ENCODE data around the gene MICAL1. TPM values are rescaled to one million over a fixed set of nuclear protein-coding genes. Genes with fewer than 3 reads are reported as not detected.

Gene MICAL1
- 20.4 and 21.3 TPM in 2 replicates for total RNA-seq (2014; rRNA removed; shearing (Covaris generic))

DNA sequence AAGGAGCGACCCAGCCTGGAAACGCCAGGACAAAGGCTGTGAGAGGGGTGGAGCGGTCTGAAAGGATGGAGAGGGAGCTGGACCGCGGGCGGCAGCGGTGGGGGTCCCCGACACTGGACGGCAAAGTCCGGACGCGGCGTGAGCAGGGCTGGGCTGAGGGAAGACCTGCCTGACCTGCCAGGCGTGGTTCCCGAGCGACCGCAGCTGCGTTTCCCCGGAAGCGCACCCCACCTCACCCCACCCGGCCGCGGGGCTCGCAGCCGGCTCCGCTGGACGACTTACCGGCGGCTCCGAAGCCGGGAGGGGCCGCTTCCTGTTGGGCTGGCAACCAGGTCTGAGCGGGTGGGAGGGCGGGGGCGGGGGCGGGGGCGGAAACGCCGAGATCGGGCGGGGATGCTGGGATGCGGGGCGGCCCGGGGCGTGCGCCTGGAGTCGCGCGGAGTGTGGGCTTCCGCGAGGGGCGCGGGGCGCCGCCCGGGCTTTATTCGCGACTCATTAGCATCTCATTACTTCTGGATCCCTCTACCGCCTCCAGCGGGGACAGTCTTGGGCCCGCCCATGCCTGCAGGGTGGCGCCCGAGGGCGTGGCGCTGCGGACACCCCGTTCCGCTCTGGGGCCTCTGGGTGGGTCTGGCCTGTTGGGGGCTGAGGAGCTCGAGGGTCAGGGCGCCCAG is at the start of gene MICAL1:
Gene MICAL1 (minus strand): TSS at position 336 of the 674 bp plus-strand sequence. CDS start 1,576 bp downstream, outside the sequence.
- in situ Hi-C loops (cut with HindIII; ENCODE audit: low sequenced_read_pairs), result no loop called here
- peak; percentile 62 for DNase-seq (ENCODE audit: low spot score)

DNA sequence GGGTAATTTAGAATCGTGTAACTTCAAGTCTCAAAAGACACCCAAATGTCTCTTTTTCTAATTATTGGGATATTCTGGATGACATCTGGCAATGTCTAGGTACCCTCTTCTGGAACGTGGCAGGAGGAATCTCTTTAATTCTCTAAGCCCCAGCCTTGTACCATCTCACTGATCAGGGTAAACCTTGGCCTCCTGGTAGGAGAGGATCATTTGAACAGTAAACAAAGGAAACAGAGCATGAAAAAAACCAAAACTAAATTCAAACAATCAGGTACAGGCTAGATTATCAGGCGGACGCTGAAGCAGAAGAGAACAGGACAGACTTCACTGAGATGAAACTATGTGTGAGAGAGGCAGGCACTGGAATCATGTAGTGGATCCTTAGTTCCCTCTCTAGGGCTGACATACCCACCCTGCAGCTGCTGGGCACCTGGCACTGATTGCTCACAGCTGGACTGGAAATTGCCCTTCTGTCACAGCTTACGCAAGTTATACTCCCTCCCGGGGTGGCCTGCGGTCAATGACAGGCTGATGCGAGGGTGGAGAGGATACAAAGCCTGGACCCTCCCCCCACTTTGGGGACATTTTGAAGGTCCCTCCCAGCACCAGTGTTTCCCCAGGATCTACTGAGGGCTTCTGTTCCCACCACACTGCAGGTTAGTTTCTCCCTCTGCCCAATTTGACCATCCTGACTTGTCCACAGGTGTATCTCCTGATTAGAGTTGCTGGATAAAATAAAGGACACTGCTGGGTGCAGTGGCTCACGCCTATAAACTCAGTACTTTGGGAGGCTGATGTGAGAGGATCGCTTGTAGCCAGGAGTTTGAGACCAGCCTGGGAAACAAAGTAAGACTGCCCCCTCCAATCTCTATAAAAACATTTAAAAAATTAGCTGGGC is 48.0 kb upstream of the MICAL1 start:
- DNase-seq (ENCODE audit: low spot score), result no peak
- in situ Hi-C loops (cut with HindIII; ENCODE audit: low sequenced_read_pairs), result no loop called here

DNA sequence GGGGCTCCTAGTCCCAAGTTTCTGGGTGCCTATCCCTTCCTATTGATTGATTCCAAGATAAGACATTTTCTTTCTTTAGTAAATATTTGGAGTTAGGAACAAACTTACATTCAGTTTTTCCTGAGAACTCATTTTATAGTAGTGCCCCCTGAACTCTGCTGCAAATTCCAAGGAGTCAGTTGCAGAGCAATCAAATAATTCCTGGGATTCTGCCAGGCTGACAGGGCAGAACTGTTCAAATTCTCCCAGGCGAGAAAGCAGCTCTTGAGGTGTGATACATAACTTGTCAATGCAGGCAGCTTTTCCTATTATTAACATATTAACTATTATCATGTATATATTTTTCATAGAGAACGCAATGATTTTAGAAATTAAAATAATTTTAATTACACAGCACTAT is 43.4 kb upstream of the MICAL1 start:
- no peak for DNase-seq (ENCODE audit: low spot score)
- in situ Hi-C loops (cut with HindIII; ENCODE audit: low sequenced_read_pairs), result no loop called here

GRCh38 chr6:109498052-109498451 is 42.5 kb upstream of the MICAL1 start:
- DNase-seq (ENCODE audit: low spot score), result no peak
- in situ Hi-C loops (cut with HindIII; ENCODE audit: low sequenced_read_pairs), result no loop called here

DNA sequence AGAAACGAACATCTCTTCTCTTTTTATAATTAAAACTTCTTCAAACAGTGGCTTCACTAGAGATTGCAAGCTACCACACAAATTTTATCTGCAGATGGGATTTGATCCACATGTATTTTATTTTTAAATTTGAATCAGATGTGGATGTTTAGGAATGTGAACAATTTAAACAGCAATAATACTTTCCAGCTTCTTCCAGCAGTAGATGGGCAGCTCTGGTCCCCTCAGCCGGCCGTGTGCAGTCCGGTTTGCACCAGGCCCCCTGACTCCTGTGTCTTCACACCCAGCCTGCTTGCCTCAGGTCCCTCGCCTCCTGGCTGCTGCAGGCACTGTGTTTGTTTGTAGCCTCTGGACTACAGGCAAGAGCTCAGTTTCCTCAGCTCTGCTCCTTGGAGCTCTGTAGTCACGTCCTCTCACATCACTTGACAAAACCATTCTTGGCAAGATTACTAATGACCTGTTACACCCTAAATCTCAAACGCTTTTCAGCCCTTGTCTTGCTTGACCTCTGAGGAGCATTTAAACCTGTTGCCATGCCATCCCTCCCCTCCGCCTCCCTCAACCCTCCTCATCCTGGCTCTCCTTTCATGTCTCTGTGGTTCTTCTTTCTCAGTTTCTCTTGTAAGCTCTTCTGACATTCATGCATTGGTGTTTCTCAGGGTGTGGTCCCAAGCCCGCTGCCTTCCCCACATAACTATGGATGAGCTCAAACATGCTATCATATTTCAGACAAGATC is 40.6 kb upstream of the MICAL1 start:
- in situ Hi-C loops (cut with HindIII; ENCODE audit: low sequenced_read_pairs), result no loop called here
- DNase-seq (ENCODE audit: low spot score), result no peak

- in situ Hi-C loops (cut with HindIII; ENCODE audit: low sequenced_read_pairs), result no loop called here
- DNase-seq (ENCODE audit: low spot score), result no peak
These were observed 38.3 kb upstream of the MICAL1 start for GRCh38 chr6:109493865-109494264.

GRCh38 chr6:109491207-109491938 is 35.8 kb upstream of the MICAL1 start:
- no peak for DNase-seq (ENCODE audit: low spot score)
- in situ Hi-C loops (cut with HindIII; ENCODE audit: low sequenced_read_pairs), result no loop called here

GRCh38 chr6:109490713-109491112 is 35.1 kb upstream of the MICAL1 start:
- in situ Hi-C loops (cut with HindIII; ENCODE audit: low sequenced_read_pairs), result no loop called here
- no peak for DNase-seq (ENCODE audit: low spot score)

GRCh38 chr6:109488001-109488400 is 32.4 kb upstream of the MICAL1 start:
- no peak for DNase-seq (ENCODE audit: low spot score)
- in situ Hi-C loops (cut with HindIII; ENCODE audit: low sequenced_read_pairs), result no loop called here

DNA sequence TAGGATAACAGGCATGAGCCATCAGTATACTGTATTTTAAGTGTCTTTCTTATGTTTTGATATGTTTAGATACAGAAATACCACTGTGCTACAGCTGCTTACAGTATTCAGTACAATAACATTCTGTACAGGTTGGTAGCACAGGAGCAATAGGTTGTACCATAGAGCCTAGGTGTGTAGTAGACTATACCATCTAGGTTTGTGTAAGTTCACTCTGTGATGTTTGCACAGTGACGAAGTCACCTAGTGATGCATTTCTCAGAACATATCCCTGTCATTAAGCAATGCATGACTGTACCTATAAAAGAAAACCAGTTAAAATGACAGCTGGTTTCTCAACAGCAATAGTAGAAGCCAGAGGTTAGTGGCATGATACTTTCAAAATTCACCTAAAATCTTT is 30.5 kb upstream of the MICAL1 start:
- DNase-seq (ENCODE audit: low spot score), result no peak
- in situ Hi-C loops (cut with HindIII; ENCODE audit: low sequenced_read_pairs), result no loop called here

DNA sequence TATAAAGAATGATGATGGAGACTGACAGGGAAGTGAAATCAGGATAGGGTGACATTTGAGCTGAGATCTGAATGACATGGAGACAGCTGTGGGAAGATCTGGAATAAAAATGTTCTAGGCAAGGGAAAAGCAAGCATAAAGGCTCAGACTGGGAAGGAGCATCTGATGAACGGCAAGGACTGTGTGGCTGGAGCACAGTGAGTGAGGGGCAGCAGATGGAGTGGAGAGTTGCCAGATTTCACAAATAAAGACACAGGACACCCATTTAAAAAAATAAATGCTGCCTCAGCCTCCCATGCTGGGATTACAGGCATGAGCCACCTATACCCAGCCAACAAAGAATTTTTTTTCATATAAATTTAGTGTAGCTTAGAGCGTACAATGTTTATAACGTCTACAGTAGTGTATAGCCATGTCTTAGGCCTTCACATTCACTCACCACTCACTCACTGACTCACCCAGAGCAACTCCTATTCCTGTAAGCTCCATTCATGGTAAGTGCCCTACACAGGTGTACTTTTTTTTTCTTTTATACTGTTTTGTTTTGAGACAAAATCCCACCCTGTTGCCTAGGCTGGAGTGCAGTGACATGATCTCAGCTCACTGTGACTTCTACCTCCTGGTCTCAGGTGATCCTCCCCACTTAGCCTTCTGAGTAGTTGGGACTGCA is 29.8 kb upstream of the MICAL1 start:
- no peak for DNase-seq (ENCODE audit: low spot score)
- in situ Hi-C loops (cut with HindIII; ENCODE audit: low sequenced_read_pairs), result no loop called here

- in situ Hi-C loops (cut with HindIII; ENCODE audit: low sequenced_read_pairs), result no loop called here
- peak; percentile 29 for DNase-seq (ENCODE audit: low spot score)
These were observed 28.6 kb upstream of the MICAL1 start for GRCh38 chr6:109484122-109484521.

- in situ Hi-C loops (cut with HindIII; ENCODE audit: low sequenced_read_pairs), result no loop called here
- DNase-seq (ENCODE audit: low spot score), result peak; percentile 34
These were observed 28.1 kb upstream of the MICAL1 start for GRCh38 chr6:109483735-109484057.

DNA sequence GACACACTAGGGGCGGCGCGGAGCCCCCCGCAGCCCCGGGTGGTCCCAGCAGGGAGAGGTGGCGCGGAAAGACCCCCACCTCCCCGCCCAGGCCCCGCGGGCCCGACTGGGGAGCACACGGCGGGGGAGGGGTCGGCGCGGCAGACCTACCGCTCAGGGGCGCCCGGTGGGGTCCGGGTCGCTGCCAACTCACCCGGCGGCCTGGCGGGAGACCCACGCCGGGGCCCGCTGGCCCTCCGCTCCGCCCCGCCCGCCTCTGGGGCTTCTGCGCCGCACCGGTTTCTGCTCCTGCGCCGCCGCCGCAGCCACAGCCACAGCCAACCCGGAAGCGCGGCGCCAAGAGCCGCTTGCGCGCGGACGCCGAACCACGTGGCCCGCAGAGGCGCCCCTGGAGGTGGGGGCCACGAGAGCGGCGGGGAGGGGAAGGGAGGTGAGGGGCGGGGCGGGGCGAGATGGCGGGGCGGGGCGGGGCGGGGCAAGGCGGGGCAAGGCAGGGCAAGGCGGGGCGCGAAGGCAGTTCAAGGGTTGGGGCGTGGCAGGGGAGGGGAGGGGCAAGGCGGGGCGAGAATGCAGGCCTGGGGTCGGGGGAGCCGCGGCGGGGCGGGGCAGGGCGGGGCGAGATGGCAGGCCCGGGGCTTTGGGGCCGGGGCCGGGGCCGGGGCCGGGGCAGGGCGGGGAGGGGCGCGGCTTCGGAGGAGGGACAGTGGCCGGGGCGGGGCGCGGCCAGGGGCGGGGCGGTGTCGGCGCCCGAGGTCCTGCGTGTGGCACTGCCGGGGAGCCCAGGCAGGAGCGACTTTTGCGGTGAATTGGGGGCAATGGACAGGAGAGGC is 27.5 kb upstream of the MICAL1 start, which contains the start of gene ZBTB24:
Gene ZBTB24 (minus strand): TSS at position 315 of the 830 bp plus-strand sequence. CDS start 1,193 bp downstream, outside the sequence.
- peak; percentile 89 for DNase-seq (ENCODE audit: low spot score)
- in situ Hi-C loops (cut with HindIII; ENCODE audit: low sequenced_read_pairs), result no loop called here

DNA sequence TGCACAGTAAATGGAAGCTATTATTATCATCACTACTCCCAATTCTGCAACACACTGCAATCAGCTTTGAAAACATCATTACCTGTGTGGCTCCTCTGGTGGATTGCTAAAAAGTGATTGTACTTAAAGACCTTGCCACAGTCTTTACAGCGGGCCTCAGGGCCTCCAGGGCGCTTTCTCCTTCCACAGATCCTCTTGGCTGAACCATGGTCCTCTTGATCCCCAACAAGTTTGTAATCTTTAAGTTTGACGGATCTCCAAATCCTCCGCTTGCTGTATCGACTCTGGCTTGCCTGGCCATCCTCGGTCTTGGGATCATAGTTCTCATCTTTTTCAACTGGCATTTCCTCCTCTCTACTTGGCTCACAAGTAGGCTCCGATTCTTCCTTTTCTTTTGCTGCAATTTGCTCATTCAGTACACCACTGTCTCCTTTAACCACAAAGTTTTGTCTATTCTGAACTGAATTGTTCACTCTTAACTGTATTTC is 25.5 kb upstream of the MICAL1 start:
- in situ Hi-C loops (cut with HindIII; ENCODE audit: low sequenced_read_pairs), result no loop called here
- no peak for DNase-seq (ENCODE audit: low spot score)

DNA sequence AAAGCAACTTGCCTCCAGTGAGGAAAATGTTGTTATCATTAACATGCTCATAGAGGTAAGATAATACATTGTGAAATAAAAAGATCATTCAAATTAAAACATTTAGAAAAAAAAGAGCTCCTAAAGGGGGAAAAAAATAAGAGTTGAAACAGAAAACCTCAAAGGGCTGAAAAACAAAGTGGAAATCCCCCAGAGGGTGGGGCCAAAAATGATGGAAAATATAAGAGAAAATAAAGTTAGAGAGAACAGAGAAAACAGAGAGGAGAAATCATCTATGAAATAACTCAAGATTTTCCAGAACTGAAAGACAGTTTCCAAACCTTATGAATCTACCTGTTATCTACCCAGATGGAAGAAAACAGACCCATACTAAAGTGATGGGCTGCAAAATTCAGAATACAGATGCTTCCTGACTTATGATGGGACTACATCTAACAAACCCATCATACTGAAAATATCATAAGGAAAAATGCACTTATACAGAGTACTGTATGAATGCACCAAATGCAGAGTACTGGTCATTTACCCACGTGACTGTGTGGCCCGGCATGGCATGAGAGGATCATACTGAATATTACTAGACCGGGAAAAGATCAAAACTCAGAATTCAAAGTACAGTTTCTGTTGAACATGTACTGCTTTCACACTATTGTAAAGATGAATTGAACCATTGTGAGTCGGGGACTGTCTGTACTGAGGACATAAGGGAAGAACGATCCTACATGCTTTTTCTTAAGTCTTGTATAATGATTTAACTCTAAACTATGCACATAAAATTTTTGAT is 23.5 kb upstream of the MICAL1 start:
- in situ Hi-C loops (cut with HindIII; ENCODE audit: low sequenced_read_pairs), result no loop called here
- DNase-seq (ENCODE audit: low spot score), result no peak

DNA sequence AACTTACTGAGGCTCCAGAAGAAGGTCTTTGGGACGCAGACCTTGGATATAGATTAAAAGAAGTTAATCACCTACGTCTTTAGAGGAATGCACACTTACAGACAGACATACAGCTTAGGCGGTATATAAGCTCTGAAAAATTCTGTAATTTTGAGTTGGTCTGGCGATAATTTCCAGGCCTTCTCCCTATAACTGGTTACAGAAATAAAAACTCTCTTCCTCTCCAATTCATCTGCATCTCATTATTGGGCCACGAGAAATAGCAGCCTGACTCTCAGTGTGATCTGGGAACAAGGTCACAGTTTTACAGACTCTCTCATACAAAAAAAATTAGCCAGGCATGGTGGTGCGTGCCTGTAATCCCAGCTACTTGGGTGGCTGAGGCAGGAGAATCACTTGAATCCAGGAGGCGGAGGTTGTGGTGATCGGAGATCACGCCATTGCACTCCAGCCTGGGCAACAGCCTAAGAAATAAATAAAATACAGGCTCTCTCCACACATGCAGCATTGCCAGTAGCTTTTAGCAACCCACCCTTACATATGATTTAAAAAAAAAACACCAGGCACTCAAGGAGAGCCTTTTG is 22.7 kb upstream of the MICAL1 start:
- DNase-seq (ENCODE audit: low spot score), result no peak
- in situ Hi-C loops (cut with HindIII; ENCODE audit: low sequenced_read_pairs), result no loop called here
